Thoracic aorta (tissue), 2 donors: ENCODE data around the gene FMNL2. TPM values are rescaled to one million over a fixed set of nuclear protein-coding genes. Genes with fewer than 3 reads are reported as not detected.

Experiments
- ATAC-seq: fragments of 150-250 bp; one replicate; pipeline ENCODE4 v1.8.0; 2017; ENCODE audit warnings: low read depth; ENCODE audit not compliant: insufficient number of reproducible peaks, low FRiP score
- DNase-seq: peaks from one replicate; pipeline ENCODE4 v3.0.0-alpha.2; 2020; ENCODE audit warnings: low spot score
- H3K27ac ChIP-seq, 2 donors: fragments of 200-600 bp; sonication (generic); 1 replicate in 1 of 2; 2 replicates in 1 of 2; pipeline ENCODE4 v1.5.1; 2016; ENCODE audit warnings: mild to moderate bottlenecking in 2 of 2, moderate library complexity in 2 of 2
- H3K27me3 ChIP-seq: fragments of 200-600 bp; sonication (generic); replicated peaks from 2 replicates; pipeline ENCODE4 v1.6.0; 2016; ENCODE audit warnings: mild to moderate bottlenecking; ENCODE audit not compliant: insufficient read depth
- H3K36me3 ChIP-seq: fragments of 200-600 bp; sonication (generic); one replicate; pipeline ENCODE4 v1.5.1; 2016
- H3K4me1 ChIP-seq, 2 donors: fragments of 200-600 bp; sonication (generic); 1 replicate in 1 of 2; 2 replicates in 1 of 2; pipeline versions ENCODE4 v1.5.1 to v1.6.0; 2016; ENCODE audit warnings: low read depth in 2 of 2, mild to moderate bottlenecking in 1 of 2; ENCODE audit not compliant: control insufficient read depth in 1 of 2
- H3K4me3 ChIP-seq: fragments of 200-600 bp; sonication (generic); 2 replicates; pipeline ENCODE4 v1.5.1; 2016; ENCODE audit warnings: mild to moderate bottlenecking
- H3K9me3 ChIP-seq: fragments of 200-600 bp; sonication (generic); 2 replicates; pipeline ENCODE4 v1.5.1; 2016
- total RNA-seq, 2 donors: library from RNA; depleted of rRNA; stranded (reverse); fragments of >200 nt; gene quantifications; one replicate each; pipeline versions ENCODE4 v1.1.0 to v1.2.3, GENCODE V29; 2016
- TF ChIP-seq, protein P1 (sequence below): fragments of 200-600 bp; sonication (generic); IDR thresholded peaks from one replicate; pipeline ENCODE4 v1.5.1; 2019; ENCODE audit warnings: antibody characterized with exemption

The FMNL2 gene
- total RNA-seq, 2 donors from 2014 or later: 30.6 to 87.0 TPM

DNA sequence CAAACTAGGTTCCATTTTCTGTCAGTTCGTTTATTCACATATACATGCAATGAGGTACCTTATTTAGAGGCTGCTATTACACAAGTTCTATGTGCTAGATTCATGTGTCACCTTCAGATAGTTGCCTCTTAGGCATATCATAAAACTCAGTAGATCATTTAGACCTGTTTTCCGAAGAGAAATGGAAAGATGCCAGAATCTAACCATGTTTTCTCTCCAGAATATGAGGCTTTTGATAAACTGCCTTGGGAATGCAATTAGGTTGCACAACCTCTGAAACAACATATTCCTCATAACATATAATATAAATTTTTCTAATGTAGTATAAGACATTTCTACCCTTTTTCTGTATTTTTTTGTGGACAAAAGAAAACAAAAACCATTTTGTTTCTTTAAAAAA, 274.2 kb downstream of the FMNL2 start:
- H3K4me1 ChIP-seq: peaks cover 19 to 30% of the 10 kb centered on the region in 2 donors
- H3K9me3 ChIP-seq: no peaks in the 10 kb centered on the region
- H3K27ac ChIP-seq: no peak overlapping the region
- no peak overlapping the region for H3K4me3 ChIP-seq
- no peaks in the 10 kb centered on the region for H3K27me3 ChIP-seq
- H3K36me3 ChIP-seq: no peaks in the 10 kb centered on the region
- TF ChIP-seq, protein P1, sequence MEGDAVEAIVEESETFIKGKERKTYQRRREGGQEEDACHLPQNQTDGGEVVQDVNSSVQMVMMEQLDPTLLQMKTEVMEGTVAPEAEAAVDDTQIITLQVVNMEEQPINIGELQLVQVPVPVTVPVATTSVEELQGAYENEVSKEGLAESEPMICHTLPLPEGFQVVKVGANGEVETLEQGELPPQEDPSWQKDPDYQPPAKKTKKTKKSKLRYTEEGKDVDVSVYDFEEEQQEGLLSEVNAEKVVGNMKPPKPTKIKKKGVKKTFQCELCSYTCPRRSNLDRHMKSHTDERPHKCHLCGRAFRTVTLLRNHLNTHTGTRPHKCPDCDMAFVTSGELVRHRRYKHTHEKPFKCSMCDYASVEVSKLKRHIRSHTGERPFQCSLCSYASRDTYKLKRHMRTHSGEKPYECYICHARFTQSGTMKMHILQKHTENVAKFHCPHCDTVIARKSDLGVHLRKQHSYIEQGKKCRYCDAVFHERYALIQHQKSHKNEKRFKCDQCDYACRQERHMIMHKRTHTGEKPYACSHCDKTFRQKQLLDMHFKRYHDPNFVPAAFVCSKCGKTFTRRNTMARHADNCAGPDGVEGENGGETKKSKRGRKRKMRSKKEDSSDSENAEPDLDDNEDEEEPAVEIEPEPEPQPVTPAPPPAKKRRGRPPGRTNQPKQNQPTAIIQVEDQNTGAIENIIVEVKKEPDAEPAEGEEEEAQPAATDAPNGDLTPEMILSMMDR: no peak
- ATAC-seq (no peak), DNase-seq (no peak)

DNA sequence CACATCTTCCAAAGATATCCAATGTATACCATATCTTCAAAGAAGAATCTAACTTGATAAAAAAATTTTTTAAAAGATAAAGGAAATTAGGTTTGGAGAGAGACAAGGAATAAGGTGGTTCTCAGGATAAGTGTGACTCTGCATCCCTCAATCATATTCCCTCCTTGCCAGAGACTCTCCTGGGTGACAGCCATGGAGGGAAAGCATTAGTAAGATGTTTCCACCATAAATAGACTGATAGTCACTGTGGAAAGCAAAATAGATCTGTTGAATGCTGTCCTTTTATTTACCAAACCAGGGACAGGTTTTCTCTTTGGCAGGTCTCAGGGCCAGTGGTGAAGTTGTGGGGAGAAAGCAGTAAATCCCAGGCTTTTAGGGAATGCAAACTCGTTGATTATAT, 274.7 kb downstream of the FMNL2 start:
- Histone ChIP-seq H3K27me3 (no peaks in the 10 kb centered on the region), H3K9me3 (no peaks in the 10 kb centered on the region), H3K4me1 (peaks cover 19 to 30% of the 10 kb centered on the region in 2 donors), H3K4me3 (no peak overlapping the region), H3K36me3 (peaks cover under 1% of the 10 kb centered on the region), H3K27ac (no peak overlapping the region)
- TF ChIP-seq, protein P1: no peak
- DNase-seq: no peak
- ATAC-seq: no peak

DNA sequence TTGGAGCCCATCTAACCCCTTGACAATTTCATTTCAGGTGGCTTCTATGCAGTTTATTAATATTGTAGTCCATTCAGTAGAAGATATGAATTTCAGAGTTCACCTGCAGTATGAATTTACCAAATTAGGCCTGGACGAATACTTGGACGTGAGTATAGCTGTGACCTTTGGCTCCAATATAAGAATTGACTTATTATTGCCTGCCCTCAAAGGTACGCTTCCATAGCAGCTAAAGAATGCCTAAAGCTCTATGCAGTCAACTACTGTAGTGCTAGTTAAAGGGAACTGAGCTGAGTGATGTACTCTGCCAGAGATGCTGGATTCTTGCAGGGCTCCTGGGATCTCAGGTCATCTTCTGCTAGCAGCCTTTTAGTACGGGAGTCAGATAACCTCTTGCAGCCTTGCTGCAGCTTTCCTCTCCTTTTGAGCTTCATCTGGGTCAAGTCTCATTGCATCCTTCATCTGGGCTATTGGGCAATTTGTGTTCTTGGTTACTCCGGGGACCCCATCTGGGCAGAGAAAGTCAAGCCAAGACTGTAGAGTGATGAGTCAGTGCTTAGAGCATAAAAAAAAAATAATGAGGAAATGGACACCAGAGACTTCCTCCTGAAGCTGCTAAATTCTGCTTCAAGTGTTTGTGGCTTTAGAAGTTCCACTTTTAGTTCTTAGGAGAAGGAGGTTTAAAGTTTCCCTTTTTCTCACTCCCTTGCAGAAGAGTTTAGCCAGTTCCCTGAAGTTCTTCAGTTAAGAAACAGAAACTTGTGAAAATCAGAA, 276.7 kb downstream of the FMNL2 start:
- peak overlapping the region in 1 of 2 donors; percentile 54 for H3K27ac ChIP-seq
- H3K36me3 ChIP-seq: peaks cover 5% of the 10 kb centered on the region
- peaks cover 19 to 30% of the 10 kb centered on the region in 2 donors for H3K4me1 ChIP-seq
- TF ChIP-seq, protein P1: no peak
- H3K9me3 ChIP-seq: no peaks in the 10 kb centered on the region
- no peaks in the 10 kb centered on the region for H3K27me3 ChIP-seq
- no peak for ATAC-seq
- H3K4me3 ChIP-seq: peak overlapping the region; percentile 37
- no peak for DNase-seq

DNA sequence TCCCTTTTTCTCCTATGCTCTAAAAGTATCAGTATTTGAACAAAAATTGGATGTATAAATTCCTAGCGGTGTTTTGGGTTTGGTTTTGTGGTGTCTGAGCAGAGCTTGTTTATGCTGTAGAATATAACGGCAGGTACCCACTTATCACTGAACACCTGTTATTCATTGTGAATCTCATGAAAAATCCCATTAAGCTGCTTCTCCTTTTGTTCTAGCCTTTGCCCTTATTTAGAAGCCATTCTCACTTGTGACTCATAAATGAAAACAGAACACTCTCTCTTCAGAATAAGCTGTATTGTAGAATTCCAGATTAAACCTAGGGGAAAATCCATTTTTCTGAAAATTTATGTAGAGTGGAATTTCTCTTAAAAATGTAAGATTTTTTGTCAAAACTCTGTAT, 278.3 kb downstream of the FMNL2 start:
- H3K27me3 ChIP-seq: no peaks in the 10 kb centered on the region
- no peak for DNase-seq
- peaks cover 5% of the 10 kb centered on the region for H3K36me3 ChIP-seq
- H3K9me3 ChIP-seq: no peaks in the 10 kb centered on the region
- TF ChIP-seq, protein P1: no peak
- no peak overlapping the region for H3K4me3 ChIP-seq
- H3K4me1 ChIP-seq: peaks cover 19 to 30% of the 10 kb centered on the region in 2 donors
- H3K27ac ChIP-seq: peak overlapping the region in 1 of 2 donors; percentile 54
- no peak for ATAC-seq

DNA sequence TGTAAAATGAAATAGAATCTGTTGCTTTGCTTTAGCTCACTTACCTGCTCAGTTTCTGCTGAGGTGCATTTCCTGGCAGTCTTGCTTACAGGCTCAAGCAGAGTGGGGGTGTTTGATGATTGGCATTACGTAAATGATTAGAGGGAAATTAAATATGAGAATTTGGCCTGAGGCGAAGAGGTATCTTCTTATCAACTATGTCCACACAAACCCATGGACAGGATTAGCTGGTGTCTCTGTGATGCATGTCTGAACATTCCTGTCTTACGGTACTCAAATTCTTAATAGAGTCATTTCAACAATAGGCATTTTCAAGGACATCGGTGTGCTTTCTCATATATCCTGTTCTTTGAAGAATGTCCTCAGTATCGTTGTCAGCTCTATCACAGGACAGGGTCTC, 280.2 kb downstream of the FMNL2 start:
- Histone ChIP-seq H3K9me3 (no peaks in the 10 kb centered on the region), H3K4me3 (no peak overlapping the region), H3K36me3 (peaks cover 10% of the 10 kb centered on the region), H3K4me1 (peaks cover 19 to 30% of the 10 kb centered on the region in 2 donors), H3K27me3 (no peaks in the 10 kb centered on the region), H3K27ac (no peak overlapping the region)
- TF ChIP-seq, protein P1: no peak
- no peak for DNase-seq
- no peak for ATAC-seq
